ENCODE measurements around the gene EXOC2.
A peak's percentile ranks its signal among the peaks of the same experiment; 100 is the strongest.

Gene EXOC2, protein sequence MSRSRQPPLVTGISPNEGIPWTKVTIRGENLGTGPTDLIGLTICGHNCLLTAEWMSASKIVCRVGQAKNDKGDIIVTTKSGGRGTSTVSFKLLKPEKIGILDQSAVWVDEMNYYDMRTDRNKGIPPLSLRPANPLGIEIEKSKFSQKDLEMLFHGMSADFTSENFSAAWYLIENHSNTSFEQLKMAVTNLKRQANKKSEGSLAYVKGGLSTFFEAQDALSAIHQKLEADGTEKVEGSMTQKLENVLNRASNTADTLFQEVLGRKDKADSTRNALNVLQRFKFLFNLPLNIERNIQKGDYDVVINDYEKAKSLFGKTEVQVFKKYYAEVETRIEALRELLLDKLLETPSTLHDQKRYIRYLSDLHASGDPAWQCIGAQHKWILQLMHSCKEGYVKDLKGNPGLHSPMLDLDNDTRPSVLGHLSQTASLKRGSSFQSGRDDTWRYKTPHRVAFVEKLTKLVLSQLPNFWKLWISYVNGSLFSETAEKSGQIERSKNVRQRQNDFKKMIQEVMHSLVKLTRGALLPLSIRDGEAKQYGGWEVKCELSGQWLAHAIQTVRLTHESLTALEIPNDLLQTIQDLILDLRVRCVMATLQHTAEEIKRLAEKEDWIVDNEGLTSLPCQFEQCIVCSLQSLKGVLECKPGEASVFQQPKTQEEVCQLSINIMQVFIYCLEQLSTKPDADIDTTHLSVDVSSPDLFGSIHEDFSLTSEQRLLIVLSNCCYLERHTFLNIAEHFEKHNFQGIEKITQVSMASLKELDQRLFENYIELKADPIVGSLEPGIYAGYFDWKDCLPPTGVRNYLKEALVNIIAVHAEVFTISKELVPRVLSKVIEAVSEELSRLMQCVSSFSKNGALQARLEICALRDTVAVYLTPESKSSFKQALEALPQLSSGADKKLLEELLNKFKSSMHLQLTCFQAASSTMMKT

DNA sequence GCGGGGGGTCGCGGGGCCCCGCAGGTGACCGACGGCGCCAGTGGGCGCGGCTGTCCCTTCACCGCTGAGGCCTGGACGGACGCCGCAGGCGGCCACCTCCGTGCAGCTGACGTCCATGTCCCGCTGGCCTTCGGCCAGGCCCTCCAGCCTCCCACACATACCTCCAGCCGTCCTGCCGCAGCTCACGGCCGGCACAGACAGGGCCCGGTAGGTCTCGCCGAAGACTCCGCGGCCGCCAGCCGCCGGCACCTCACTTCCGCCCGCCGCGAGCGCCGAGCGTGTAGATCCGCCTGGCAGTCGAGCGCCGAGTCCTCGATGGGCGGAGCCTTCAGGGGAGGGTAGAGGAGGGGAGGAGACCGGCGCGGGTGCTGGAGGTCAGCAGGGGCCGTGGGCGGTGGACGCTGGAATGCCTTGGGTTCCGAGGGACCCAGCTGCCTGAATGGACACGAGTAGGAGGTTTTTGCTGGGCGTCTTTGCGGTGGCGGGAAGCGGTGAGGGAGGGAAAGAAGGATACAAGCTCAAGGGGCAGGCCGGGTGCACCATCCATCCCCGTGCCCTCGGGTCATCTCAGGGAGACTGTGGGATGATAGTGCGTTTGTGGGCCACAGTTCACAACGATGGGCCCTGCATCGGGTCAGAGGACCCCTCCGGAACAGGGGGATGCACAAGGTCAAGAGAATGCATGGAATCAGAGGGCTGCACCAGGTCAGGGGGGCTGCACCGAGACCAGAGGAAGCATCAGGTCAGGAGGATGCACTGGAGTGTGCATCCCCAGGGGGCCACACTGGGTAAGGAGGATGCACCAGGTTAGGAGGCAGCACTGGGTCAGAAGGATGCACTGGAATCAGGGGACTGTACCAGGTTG is at the start of gene EXOC2:
EXOC2 (minus strand) TSS at position 282 of the 865 bp plus-strand sequence. CDS start 55,321 bp downstream, outside the sequence.
- TF ChIP-seq CTCF (conservative IDR thresholded peaks at IDR 0.05; ENCODE audit: low read depth, low read length), result no peak
- H3K4me3 ChIP-seq (ENCODE audit: low read depth, low read length), result peak within 1 kb of the TSS; percentile 98
- peak; percentile 84 for DNase-seq (ENCODE audit: low read depth)

DNA sequence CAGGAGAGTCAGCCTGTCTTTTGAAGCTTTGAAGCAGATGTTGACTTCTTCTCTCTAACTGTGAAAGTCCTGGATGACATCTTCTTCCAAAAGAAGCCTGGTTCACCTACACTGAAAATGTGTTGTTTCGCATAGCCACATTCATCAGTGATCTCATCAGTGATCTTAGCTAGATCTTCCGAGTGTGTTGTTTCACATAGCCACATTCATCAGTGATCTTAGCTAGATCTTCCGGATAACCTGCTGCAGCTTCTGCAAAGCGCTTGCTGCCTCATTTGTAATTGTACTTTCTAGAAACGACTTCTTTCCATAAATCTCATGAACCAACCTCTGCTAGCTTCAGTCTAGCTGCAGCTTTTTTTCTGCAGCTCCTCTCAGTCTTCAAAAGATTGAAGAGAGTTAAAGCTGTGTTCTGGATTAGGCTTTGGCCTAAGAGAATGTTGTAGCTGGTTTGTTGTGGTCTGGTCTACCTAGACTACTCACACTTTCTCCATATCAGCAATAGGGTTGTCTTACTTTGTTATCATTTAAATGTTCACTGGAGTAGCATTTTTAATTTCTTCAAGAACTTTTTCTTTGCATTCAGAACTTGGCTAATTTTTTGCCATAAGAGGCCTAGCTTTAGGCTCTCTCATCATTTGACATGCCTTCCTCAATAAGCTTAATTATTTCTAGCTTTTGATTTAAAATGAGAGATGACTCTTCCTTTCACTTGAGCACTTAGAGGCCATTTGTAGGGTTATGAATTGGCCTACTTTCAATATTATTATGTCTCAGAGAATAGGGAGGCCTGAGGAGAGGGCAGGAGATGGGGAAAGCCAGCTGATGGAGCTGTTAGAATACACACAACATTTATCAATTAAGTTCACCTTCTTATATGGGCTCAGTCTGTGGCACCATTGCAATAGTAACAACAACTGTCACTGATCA is 48.7 kb upstream of the EXOC2 start:
- TF ChIP-seq CTCF (conservative IDR thresholded peaks at IDR 0.05; ENCODE audit: low read depth, low read length), result no peak
- no peak overlapping the region for H3K4me3 ChIP-seq (ENCODE audit: low read depth, low read length)
- no peak for DNase-seq (ENCODE audit: low read depth)

- no peak for TF ChIP-seq CTCF (conservative IDR thresholded peaks at IDR 0.05; ENCODE audit: low read depth, low read length)
- DNase-seq (ENCODE audit: low read depth), result no peak
- H3K4me3 ChIP-seq (ENCODE audit: low read depth, low read length), result no peak overlapping the region
These were observed 43.9 kb upstream of the EXOC2 start for GRCh38 chr6:736657-737446.

GRCh38 chr6:733431-734219 is 40.7 kb upstream of the EXOC2 start:
- H3K4me3 ChIP-seq (ENCODE audit: low read depth, low read length), result no peak overlapping the region
- TF ChIP-seq CTCF (conservative IDR thresholded peaks at IDR 0.05; ENCODE audit: low read depth, low read length), result no peak
- no peak for DNase-seq (ENCODE audit: low read depth)

- no peak overlapping the region for H3K4me3 ChIP-seq (ENCODE audit: low read depth, low read length)
- DNase-seq (ENCODE audit: low read depth), result no peak
- TF ChIP-seq CTCF (conservative IDR thresholded peaks at IDR 0.05; ENCODE audit: low read depth, low read length), result no peak
These were observed 39.0 kb upstream of the EXOC2 start for GRCh38 chr6:731924-732323.
